Iris pigment epithelial cell (primary cell): ENCODE data around the gene NOL4L.
"Not testable (repeated sequence)": the region's sequence is repeated elsewhere in the genome, so short reads cannot be mapped to it uniquely, and the experiment has no call there.

ENCODE experiments used
- DNase-seq: peaks from one replicate; pipeline ENCODE4 v3.0.0-alpha.2; 2011; ENCODE audit warnings: low read depth

Gene NOL4L

DNA sequence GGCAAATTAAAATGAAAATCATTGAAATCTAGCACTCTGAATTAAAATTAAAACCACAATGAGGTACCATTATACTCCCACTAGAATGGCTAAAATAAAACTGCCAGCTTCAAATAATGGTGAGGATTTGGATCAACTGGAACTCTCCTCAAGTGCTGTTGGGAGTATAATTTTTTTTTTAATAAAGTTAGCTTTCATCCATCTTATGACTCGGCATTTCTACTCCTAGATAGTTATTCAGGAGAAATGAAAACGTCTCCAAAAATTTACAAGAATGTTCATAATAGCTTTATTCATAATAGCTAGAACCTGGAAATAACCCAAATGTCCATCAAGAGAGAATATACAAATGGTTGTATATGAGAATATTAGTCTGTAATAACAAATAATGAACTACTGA, 163.8 kb downstream of the NOL4L start:
- DNase-seq: no peak

- peak; percentile 26 for DNase-seq
Measured at GRCh38 chr20:32418376-32418775, 166.8 kb downstream of the NOL4L start.

DNA sequence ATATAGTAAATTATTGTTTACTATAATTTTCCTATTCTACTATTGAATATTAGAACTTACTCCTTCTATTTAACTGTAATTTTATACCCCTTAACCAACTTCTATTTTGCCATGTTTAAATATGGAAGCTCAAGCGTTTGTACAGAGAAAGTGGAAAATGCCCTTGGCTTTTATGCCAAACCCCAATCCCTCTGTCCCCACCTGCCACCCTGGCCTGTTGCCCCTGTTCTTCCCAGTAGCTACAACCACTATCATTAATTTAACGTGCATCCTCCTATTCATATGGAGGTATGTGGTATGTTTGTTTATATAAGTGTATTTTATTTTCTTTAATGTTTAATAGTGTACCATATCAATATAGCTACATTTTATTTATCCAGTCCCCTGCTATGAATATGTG, 168.9 kb downstream of the NOL4L start:
- DNase-seq: no peak

DNA sequence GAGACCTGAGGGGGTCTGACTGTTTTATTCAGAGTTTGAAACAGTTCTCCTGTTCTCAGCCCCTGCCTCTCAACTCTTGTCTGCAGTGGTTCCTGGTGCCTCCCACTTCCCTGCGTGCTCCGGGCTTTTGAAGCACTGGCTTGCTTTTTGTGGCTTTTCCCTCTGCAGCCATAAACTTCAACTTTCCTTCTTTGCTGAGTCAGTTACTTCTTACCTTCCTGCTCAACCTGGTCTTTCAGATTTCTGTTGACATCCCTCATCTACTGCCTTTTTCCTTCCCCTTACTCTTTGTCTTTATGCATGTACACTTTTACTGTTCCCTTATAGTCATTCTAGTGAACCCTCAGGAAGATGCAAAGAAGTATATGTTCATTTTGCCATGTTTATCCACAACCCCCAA, 169.6 kb downstream of the NOL4L start:
- DNase-seq: no peak

DNA sequence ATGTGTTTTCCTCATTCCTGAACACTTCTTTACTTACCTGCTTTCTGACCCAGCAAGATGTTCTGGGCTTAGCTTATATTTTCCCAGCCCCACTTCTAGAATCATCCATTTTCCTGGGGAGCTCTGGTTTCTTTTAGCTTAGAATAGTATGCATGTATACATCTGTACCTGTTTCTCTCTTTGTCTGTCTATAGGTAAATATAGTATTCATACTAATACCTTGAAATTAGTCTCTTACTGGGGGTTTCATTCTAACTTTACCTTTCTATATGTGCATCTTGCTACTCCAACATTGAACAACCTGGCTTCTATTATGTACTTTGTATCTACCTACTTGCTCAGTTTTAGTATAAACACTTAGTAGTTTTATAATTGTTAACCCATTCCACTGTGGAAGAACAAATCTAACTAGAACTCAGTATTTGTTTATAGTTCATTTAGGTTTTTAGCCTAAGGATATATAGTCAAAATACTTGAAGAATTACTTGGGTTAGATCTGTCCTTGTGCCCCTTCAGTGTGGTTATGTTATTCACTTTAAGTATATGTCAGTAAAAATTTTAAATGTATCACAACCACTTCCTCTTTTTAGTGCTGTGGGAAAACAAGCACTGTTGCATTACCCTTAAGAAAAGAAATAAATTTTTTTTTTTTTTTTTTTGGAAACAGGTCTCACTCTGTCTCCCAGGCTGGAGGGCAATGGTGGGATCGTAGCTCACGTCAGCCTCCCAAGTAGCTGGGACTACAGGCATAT, 173.0 kb downstream of the NOL4L start:
- DNase-seq: no peak

DNA sequence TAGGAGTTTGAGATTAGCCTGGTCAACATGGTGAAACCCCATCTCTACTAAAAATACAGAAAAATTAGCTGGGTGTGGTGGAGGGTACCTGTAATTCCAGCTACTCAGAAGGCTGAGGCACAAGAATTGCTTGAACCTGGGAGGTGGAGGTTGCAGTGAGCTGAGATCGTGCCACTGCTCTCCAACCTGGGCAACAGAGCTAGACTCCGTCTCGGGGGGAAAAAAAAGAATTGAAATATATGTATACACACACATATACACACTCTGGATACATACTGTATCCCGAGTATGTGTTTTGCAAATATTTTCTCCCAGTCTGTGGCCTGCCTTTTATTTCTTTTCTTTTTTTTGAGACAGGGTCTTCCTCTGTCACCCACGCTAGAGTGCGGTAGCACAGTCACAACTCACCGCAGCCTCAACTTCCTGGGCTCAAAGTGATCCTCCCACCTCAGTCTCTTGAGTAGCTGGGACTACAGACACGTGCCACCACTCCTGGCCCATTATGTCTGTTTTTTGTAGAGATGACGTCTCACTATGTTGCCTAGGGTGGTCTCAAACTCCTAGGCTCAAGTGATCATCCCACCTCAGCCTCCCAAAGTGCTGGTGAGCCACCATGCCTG, 177.9 kb downstream of the NOL4L start:
- DNase-seq: not testable (repeated sequence)

GRCh38 chr20:32406701-32407100, 178.4 kb downstream of the NOL4L start:
- DNase-seq: no peak

DNA sequence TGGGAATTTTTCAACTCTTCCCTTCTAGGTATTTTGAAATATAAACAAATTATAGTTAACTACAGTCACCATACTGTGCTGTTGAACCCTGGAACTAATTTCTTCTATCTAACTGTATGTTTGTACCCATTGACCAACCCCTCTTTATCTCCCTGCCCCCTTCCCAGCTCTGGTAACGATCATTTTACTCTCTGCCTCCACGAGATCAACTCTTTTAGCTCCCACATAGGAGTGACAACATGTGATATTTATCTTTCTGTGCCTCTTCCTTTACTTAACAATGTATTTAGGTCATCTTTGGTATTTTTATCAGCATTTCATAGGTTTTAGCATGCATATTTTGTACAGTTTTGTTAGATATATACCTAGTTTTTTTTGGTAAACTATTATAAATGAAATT, 181.1 kb downstream of the NOL4L start:
- no peak for DNase-seq

GRCh38 chr20:32400476-32400875, 184.7 kb downstream of the NOL4L start:
- no peak for DNase-seq

GRCh38 chr20:32397567-32398084, 187.5 kb downstream of the NOL4L start:
- DNase-seq: no peak

DNA sequence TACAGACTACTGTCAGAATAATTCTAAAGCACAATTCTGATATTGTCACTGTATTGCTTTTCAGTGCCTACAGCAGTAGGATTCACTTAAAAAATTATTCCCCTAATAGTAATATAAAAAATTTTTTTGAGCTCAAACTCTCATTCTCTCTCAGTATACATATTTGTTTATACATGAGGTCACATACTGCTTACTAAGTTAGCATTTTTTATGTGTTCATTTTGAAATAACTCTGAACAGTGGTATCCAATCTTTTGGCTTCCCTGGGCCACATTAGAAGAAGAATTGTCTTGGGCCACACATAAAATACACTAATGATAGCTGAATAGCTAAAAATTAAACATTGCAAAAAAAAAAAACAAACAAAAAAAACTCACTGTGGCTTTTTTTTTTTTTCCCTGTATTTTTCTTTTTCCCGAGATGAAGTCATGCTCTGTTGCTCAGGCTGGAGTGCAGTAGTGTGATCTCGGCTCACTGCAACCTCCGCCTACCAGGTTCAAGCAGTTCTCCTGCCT, 188.4 kb downstream of the NOL4L start:
- peak; percentile 14 for DNase-seq

DNA sequence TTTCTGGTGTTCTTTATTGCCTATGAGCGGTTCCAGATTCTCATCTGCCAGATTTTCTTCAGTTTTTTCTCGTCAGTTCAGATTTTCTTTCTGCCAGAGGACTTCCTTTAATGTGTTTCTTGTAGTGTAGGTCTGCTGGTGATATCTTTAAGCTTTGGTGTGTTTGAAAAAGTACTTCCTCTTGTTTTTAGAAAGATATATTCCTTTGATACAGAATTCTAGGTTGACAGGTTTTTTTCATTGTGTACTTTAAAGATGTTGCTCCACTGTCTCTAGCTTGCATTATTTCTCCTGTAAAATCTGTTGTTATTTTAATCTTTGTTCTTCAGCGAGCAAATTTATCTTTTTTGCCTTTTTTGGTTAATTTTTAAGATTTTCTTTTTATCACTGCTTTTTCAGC, 190.1 kb downstream of the NOL4L start:
- DNase-seq: no peak
